PC-3 (cell line): ENCODE measurements around the gene BOLA2B. TPM values are rescaled to one million over a fixed set of nuclear protein-coding genes. Genes with fewer than 3 reads are reported as not detected.

Experiments used
- ATAC-seq: fragments of 200-7000 bp; cut with Tn5 transposase; 2 replicates; pipeline ENCODE4 v1.9.1; 2020; ENCODE audit warnings: mild to moderate bottlenecking, moderate library complexity
- BruUV-seq: library from RNA; stranded (reverse); fragments of 400-500 nt; replicated peaks from 2 replicates; lab custom pipeline; 2021; lab: Mats Ljungman, UMichigan
- CTCF ChIA-PET: fragments of 300-600 bp; sonication (Branson Sonifier 250); formaldehyde crosslinking; loops from one replicate; lab custom pipeline; 2022; ENCODE audit warnings: antibody characterized with exemption; lab: Charles Lee
- POLR2A ChIA-PET: fragments of 300-600 bp; sonication (Branson Sonifier 250); formaldehyde crosslinking; loops from one replicate; lab custom pipeline; 2022; ENCODE audit warnings: antibody characterized with exemption; ENCODE audit not compliant: unreplicated experiment; lab: Charles Lee
- DNase-seq: peaks from one replicate; pipeline ENCODE4 v3.0.0-alpha.2; 2015
- H2AFZ ChIP-seq: fragments of 300-600 bp; sonication (generic); 2 replicates; pipeline ENCODE4 v1.6.0; 2016; ENCODE audit warnings: antibody characterized with exemption, low read length
- H3F3A ChIP-seq: fragments of 300-600 bp; sonication (generic); one replicate; pipeline ENCODE4 v1.6.0; 2017; ENCODE audit warnings: antibody characterized with exemption, low read length, control low read depth, mild to moderate bottlenecking; ENCODE audit not compliant: unreplicated experiment
- H3K27ac ChIP-seq: fragments of 300-600 bp; sonication (generic); 2 replicates; pipeline ENCODE4 v1.5.1; 2016; ENCODE audit warnings: mild to moderate bottlenecking, low read length
- H3K27me3 ChIP-seq: fragments of 300-600 bp; sonication (generic); 2 replicates; pipeline ENCODE4 v1.6.1; 2016; ENCODE audit warnings: low read length, mixed read lengths
- H3K36me3 ChIP-seq: fragments of 300-600 bp; sonication (generic); 2 replicates; pipeline ENCODE4 v1.6.1; 2016; ENCODE audit warnings: low read depth, mixed run types, low read length, mixed read lengths
- H3K4me1 ChIP-seq: fragments of 300-600 bp; sonication (generic); 2 replicates; pipeline ENCODE4 v1.5.1; 2016; ENCODE audit warnings: low read length; ENCODE audit not compliant: insufficient read depth
- H3K4me2 ChIP-seq: fragments of 300-600 bp; sonication (generic); 2 replicates; pipeline ENCODE4 v1.6.0; 2016; ENCODE audit warnings: low read length
- H3K4me3 ChIP-seq: fragments of 300-600 bp; sonication (generic); 2 replicates; pipeline ENCODE4 v1.5.1; 2016; ENCODE audit warnings: mild to moderate bottlenecking, low read length, mixed read lengths
- H3K79me2 ChIP-seq: fragments of 300-600 bp; sonication (generic); 2 replicates; pipeline ENCODE4 v1.6.1; 2017; ENCODE audit warnings: low read length, mixed read lengths
- H3K9ac ChIP-seq: fragments of 300-600 bp; sonication (generic); 2 replicates; pipeline ENCODE4 v1.6.0; 2016; ENCODE audit warnings: mild to moderate bottlenecking, low read length
- H3K9me2 ChIP-seq: fragments of 300-600 bp; sonication (generic); replicated peaks from 2 replicates; pipeline ENCODE4 v1.6.1; 2016; ENCODE audit warnings: mixed run types, low read length, mixed read lengths
- H3K9me3 ChIP-seq: fragments of 300-600 bp; sonication (generic); 2 replicates; pipeline ENCODE4 v1.6.1; 2016; ENCODE audit warnings: low read length, mixed read lengths
- H4K20me1 ChIP-seq: fragments of 300-600 bp; sonication (generic); 2 replicates; pipeline ENCODE4 v1.6.1; 2016; ENCODE audit warnings: low read length, mixed read lengths
- EZH2 ChIP-seq: fragments of 300-600 bp; sonication (generic); IDR thresholded peaks from one replicate; pipeline ENCODE4 v1.6.1; 2017; ENCODE audit warnings: antibody characterized with exemption, mild to moderate bottlenecking, low read length; ENCODE audit not compliant: unreplicated experiment
- EZH2phosphoT487 ChIP-seq: fragments of 300-600 bp; sonication (generic); IDR thresholded peaks from 2 replicates; pipeline ENCODE4 v1.6.1; 2018; ENCODE audit warnings: mild to moderate bottlenecking, antibody characterized with exemption, low read length, borderline replicate concordance
- intact Hi-C: fragments of 100-400 bp; cut with micrococcal nuclease; formaldehyde crosslinking; loops from 2 replicates; pipeline ENCODE4 v1.9.0; 2023
- total RNA-seq: library from RNA; depleted of rRNA; stranded (reverse); fragments of >200 nt; gene quantifications from 2 replicates; pipeline ENCODE4 v1.2.3, GENCODE V29; 2014
- TF ChIP-seq, protein P1 (sequence below): fragments of 300-600 bp; sonication (generic); conservative IDR thresholded peaks from 2 replicates; pipeline ENCODE4 v1.5.1; 2017; ENCODE audit warnings: antibody characterized with exemption, low read depth, mild to moderate bottlenecking, low read length

The BOLA2B gene
- total RNA-seq, 1 experiment from 2014 or later = 143 TPM

DNA sequence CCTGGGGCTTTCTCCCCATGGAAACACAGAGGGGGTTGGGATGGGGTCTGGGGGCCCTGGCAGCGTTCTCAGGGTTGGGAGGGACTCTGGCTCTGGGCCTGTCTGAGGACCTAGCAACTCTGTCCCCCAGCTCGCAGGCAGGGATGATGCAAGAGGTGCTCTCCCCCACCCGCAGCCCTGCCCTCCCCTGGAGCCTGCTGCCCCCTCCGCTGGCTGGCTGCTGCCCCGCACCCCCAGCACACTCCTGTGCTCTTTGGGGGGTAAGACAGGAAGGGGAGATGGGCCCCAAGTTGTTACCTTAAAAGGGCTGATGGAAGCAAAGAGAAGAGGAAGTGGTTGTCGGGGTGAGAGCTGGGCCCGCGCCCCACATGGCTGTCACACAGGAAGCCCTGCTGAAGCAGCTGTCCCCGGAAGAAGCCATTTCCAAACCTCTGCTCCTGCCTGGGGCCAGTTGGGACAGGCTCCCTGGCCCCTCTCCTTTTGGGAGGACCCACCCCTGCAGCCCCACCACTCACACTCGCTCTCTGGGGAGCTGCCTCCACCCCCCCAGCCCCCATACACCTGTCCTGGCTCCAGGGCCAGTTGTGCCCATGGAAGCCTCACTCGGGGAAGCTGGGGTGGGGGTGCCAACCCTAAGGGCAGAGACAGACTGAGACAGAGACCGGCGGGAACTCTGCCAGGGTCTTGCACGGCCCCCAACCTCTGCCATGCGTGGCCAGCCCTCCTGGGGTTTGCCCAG lies 7.6 kb downstream of the BOLA2B start:
- CTCF ChIA-PET = no interaction called here
- no peak overlapping the region for H3K27ac ChIP-seq

DNA sequence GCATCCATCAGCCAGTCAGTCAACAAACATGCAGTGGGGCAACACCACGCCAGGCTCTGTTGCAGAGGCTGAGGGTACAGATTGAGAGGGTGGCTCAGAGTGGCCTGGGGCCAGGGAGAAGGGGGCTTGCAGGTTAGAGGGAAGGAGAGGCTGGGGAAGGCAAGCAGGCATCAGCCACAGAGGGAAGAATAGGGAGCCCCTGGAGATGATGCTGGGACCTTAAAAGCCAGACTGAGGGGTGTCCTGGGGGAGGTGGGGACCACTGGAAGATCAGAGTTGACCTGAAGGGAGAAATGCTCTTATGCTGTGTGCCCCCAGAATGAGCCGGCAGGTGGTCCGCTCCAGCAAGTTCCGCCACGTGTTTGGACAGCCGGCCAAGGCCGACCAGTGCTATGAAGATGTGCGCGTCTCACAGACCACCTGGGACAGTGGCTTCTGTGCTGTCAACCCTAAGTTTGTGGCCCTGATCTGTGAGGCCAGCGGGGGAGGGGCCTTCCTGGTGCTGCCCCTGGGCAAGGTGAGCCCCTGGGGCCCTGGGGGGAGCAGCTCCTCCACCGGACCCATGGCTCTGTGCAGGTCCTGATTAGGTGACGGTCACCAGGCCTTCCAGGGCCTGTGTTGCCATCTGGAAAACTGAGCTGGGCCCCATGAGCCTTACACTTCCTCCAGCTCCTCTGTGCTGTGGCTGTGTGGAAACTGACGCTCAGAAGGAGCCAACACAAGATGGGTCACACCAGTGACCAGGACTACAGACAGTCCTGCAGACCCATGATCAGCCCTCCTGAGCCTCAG lies 8.4 kb downstream of the BOLA2B start:
- H3K4me3 ChIP-seq = no peak overlapping the region
- no peak overlapping the region for H3K4me2 ChIP-seq
- no peaks in the 10 kb centered on the region for H4K20me1 ChIP-seq
- DNase-seq (no peak), ATAC-seq (no peak)
- H3K9ac ChIP-seq = no peak overlapping the region
- no peaks in the 10 kb centered on the region for H3K79me2 ChIP-seq
- H3K27ac ChIP-seq = no peak overlapping the region
- BruUV-seq = no TSS peak
- no peaks in the 10 kb centered on the region for H3F3A ChIP-seq
- H3K9me2 ChIP-seq = no peaks in the 10 kb centered on the region
- no peaks in the 10 kb centered on the region for H3K36me3 ChIP-seq
- no peaks in the 10 kb centered on the region for H3K9me3 ChIP-seq
- POLR2A ChIA-PET = no interaction called here
- TF ChIP-seq EZH2 (no peak), EZH2phosphoT487 (no peak)
- TF ChIP-seq, protein P1, sequence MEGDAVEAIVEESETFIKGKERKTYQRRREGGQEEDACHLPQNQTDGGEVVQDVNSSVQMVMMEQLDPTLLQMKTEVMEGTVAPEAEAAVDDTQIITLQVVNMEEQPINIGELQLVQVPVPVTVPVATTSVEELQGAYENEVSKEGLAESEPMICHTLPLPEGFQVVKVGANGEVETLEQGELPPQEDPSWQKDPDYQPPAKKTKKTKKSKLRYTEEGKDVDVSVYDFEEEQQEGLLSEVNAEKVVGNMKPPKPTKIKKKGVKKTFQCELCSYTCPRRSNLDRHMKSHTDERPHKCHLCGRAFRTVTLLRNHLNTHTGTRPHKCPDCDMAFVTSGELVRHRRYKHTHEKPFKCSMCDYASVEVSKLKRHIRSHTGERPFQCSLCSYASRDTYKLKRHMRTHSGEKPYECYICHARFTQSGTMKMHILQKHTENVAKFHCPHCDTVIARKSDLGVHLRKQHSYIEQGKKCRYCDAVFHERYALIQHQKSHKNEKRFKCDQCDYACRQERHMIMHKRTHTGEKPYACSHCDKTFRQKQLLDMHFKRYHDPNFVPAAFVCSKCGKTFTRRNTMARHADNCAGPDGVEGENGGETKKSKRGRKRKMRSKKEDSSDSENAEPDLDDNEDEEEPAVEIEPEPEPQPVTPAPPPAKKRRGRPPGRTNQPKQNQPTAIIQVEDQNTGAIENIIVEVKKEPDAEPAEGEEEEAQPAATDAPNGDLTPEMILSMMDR = no peak
- H3K4me1 ChIP-seq = no peaks in the 10 kb centered on the region
- no peaks in the 10 kb centered on the region for H3K27me3 ChIP-seq
- intact Hi-C loops = no loop called here
- no peak overlapping the region for H2AFZ ChIP-seq
- CTCF ChIA-PET = no interaction called here

More for the DNA sequence above, 7.6 kb downstream of the BOLA2B start:
- no peak for DNase-seq
- H3F3A ChIP-seq = no peaks in the 10 kb centered on the region
- no peaks in the 10 kb centered on the region for H3K9me3 ChIP-seq
- H3K27me3 ChIP-seq = no peaks in the 10 kb centered on the region
- H3K4me1 ChIP-seq = no peaks in the 10 kb centered on the region
- no peaks in the 10 kb centered on the region for H3K9me2 ChIP-seq
- BruUV-seq = no TSS peak
- TF ChIP-seq, protein P1 = no peak
- TF ChIP-seq EZH2 (no peak), EZH2phosphoT487 (no peak)
- no peak overlapping the region for H3K4me3 ChIP-seq
- intact Hi-C loops = no loop called here
- no peaks in the 10 kb centered on the region for H3K79me2 ChIP-seq
- H3K4me2 ChIP-seq = no peak overlapping the region
- H3K9ac ChIP-seq = no peak overlapping the region
- H2AFZ ChIP-seq = no peak overlapping the region
- POLR2A ChIA-PET = no interaction called here
- H4K20me1 ChIP-seq = no peaks in the 10 kb centered on the region
- no peaks in the 10 kb centered on the region for H3K36me3 ChIP-seq
- ATAC-seq = no peak
